HG02852 (cell line): ENCODE results near the gene SHH.

Experiments used
- ATAC-seq: cut with Tn5 transposase; IDR thresholded peaks from one replicate; pipeline ENCODE4 v1.9.1; 2021; ENCODE audit warnings: mild to moderate bottlenecking, moderate library complexity; ENCODE audit not compliant: unreplicated experiment

Gene SHH

GRCh38 chr7:155811895-155812761 is at the start of gene SHH:
TSS of gene SHH (minus strand) at chr7:155812463. CDS start at chr7:155812122, 341 bp downstream.
- no peak for ATAC-seq

DNA sequence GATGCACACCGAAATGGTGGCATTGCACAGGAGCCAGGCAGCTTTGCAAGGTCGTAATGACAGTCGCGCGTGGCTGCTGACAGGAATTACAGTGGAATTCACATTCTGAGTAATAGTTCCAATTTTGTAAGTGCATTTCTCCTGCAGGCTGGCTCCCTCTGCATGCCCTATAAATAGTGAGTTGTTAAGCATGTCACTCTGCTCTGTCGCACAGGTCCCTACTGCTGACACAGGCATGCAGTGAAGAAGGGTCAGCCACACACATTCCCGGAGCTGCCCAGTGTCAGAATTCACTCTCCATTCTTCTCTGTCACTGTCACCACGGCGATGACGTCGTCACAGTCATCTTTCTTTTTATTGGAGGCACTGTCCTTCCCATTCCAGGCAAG is 49.2 kb upstream of the SHH start:
- ATAC-seq, result no peak

GRCh38 chr7:155860840-155861479 is 48.7 kb upstream of the SHH start:
- no peak for ATAC-seq

DNA sequence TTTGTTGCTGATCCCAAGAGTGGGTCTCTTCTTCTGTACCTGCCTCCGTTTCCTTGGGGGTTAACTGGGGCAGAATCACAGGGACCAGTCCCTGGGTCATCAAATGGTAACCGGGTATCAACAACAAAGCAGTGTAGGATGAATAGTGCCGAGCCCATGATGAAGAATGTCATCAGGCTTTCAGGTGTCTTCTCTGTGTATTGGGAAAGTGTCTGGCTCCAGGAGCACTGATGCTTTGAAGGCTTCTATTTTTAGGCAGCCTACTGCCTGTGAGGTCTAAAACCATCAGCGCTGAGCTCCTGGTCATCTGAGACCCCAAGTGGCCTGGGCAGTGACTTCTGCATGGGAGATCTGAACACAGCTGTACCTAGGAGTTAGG is 48.2 kb upstream of the SHH start:
- no peak for ATAC-seq

DNA sequence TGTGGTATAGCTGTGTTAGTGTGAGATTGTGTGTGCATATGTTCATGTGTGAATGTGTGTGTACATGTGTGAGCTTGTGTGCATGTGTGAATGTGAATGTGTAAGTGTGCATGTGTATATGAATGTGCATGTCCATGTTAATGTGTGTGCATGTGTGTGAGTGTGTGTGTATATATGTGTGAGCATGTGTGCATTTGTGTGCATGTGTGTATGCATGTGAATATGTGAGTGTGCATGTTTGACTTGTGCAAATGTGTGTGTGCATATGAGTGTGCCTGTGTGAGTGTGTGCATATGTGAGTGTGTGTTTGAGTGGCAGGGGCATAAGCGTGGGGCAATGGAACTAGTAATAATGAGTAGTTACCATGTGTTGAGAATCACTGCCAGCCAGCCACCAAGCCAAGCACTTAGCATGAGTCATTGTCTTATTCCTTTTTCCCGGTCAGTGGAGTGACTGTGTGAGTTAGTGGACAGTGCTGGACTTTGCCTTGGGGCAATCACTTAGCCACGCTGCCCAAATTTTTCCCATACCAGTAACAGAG is 46.3 kb upstream of the SHH start:
- no peak for ATAC-seq

DNA sequence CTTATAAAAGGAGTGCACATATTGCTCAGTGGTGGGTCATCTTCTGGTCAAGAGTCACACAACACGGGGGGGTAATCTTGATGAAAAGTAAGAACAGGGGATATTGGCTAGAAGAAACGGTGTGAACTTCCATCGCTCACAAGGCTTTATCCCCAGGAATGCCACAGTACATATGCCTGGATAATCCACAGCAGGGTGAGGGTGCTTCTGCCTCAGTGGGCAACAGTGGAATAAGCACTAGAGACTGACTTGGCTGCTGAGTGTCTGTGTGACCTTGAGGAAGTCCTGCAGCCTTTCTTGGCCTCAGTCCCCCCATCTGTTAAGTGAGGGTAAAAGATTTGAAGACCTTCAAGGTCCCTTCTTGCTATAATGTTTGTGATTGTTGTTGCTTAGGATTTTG is 44.9 kb upstream of the SHH start:
- no peak for ATAC-seq

DNA sequence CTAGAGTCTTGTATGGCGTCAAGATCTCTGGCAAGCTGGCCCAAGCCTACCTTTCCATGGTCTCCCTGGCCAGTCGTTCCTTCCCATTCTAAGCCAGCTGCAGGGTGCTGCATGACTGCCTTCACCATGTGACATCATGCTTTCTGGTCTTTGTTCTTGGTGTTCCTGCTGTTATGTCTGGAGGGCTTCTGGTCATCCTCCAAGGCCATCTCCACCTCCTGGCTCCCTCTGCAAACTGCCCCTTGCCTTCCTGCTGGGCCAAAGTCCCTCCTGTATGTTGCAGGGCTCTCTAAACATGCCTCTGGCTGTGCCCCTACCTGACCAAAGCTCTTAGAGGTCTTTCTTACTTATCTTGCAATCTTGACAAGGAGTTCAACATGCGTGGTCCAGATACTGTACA is 44.4 kb upstream of the SHH start:
- no peak for ATAC-seq

DNA sequence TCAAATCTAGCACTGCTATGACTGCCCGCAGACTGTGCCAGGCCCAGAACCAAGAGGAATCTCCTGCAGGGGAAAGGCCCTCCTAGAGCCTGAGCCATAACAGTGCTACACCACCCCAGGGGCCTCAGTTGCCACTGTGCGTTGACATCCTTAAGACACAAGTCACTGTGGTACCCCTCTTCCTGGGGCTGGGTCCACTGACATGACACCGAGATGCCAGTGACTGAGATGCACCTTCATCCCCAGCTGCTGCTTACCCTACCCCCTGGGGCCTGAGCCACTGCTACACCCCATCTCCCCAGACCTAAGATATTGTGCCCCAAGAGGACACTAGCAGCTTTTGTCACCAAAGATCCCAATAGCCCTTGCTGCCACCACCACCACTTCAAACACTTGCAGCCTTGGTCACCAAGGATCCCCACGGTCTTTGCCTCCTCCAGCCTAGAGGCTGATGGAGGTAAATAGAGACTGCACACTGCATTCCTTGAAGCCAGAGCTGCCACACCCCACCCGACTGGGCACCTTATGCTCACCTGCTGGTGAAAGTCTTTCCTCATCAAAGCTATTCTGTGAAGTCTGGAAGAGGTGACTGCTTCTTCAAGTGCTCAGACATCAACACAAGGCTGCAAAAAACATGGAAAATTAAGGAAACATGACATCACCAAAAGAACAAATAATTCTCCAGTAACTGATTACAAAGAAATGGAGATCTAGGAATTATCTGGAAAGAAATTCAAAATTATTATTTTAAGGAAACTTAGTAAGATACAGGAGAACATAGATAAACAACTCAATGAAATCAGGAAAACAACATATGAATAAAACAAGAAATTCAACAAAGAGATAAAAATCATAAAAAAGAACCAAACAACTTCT is 40.4 kb upstream of the SHH start:
- no peak for ATAC-seq

- ATAC-seq, result no peak
These were observed 39.6 kb upstream of the SHH start for GRCh38 chr7:155851892-155852291.

GRCh38 chr7:155850766-155851678 is 38.8 kb upstream of the SHH start:
- ATAC-seq, result no peak

- no peak for ATAC-seq
These were observed 37.8 kb upstream of the SHH start for GRCh38 chr7:155850001-155850436.

- no peak for ATAC-seq
These were observed 36.7 kb upstream of the SHH start for GRCh38 chr7:155848691-155849669.

- no peak for ATAC-seq
These were observed 35.7 kb upstream of the SHH start for GRCh38 chr7:155847821-155848435.

- ATAC-seq, result no peak
These were observed 34.7 kb upstream of the SHH start for GRCh38 chr7:155846936-155847335.

GRCh38 chr7:155846156-155846555 is 33.9 kb upstream of the SHH start:
- ATAC-seq, result no peak

GRCh38 chr7:155845226-155845625 is 33.0 kb upstream of the SHH start:
- no peak for ATAC-seq

DNA sequence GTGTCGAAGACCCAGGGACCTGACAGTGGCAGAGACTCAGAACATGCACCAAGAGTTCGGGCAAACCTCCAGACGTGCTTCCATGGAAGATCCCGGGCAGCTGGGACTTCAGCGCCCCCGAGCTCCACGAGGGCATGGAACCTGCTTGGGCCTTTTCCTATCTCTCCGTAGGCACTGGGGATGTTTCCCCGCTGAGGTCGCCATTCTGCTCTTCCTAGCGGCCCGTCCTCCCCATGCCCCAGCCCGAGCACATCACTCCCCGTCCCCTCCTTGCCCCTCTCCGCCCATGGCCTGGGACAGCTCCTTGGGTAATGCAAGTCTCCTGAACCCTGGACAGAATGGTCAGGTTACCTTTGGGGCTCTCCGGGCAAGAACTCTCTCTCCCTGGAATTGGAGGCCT is 32.3 kb upstream of the SHH start:
- no peak for ATAC-seq

- no peak for ATAC-seq
These were observed 31.8 kb upstream of the SHH start for GRCh38 chr7:155844019-155844453.
